Gastrocnemius medialis (tissue), 4 donors: ENCODE results near the gene ADRA2A. TPM values are rescaled to one million over a fixed set of nuclear protein-coding genes. Genes with fewer than 3 reads are reported as not detected.

Source experiments
- ATAC-seq, 2 donors: fragments of 150-250 bp; one replicate each; pipeline ENCODE4 v1.9.1; 2016
- DNase-seq, 2 donors: peaks; one replicate each; pipeline ENCODE4 v3.0.0-alpha.2; 2019
- H3K27ac ChIP-seq, 4 donors: fragments of 200-600 bp; sonication (generic); 1 replicate in 1 of 4; 2 replicates in 3 of 4; pipeline ENCODE4 v1.5.1; 2016 to 2018; ENCODE audit warnings: mild to moderate bottlenecking in 2 of 4, moderate library complexity in 1 of 4
- H3K27me3 ChIP-seq, 3 donors: fragments of 200-600 bp; sonication (generic) in 2 of 3; 1 replicate in 1 of 3; 2 replicates in 2 of 3; pipeline versions ENCODE4 v1.5.1 to v1.6.0; 2016 to 2019; ENCODE audit warnings: mild to moderate bottlenecking in 1 of 3, moderate library complexity in 1 of 3
- H3K36me3 ChIP-seq, 2 donors: fragments of 200-600 bp; sonication (generic) in 1 of 2; one replicate each; pipeline ENCODE4 v1.5.1; 2017 to 2018
- H3K4me1 ChIP-seq, 2 donors: fragments of 200-600 bp; sonication (generic) in 1 of 2; one replicate each; pipeline ENCODE4 v1.5.1; 2016 to 2017; ENCODE audit warnings: mild to moderate bottlenecking in 2 of 2
- H3K4me3 ChIP-seq, 4 donors: fragments of 200-600 bp; sonication (generic) in 3 of 4; 1 replicate in 1 of 4; 2 replicates in 3 of 4; pipeline ENCODE4 v1.5.1; 2016 to 2019; ENCODE audit warnings: mild to moderate bottlenecking in 2 of 4
- H3K9me3 ChIP-seq, 3 donors: fragments of 200-600 bp; sonication (generic) in 2 of 3; 1 replicate in 1 of 3; 2 replicates in 2 of 3; pipeline ENCODE4 v1.5.1; 2016 to 2019
- CTCF ChIP-seq, 5 experiments: fragments of 450-650 bp in 3 of 5; fragments of 200-600 bp in 2 of 5; sonication (generic) in 2 of 5; IDR thresholded peaks in 4 of 5; conservative IDR thresholded peaks in 1 of 5; 1 replicate in 4 of 5; 2 replicates in 1 of 5; pipeline ENCODE4 v1.5.1; 2016 to 2019; ENCODE audit warnings: antibody characterized with exemption in 5 of 5, mild to moderate bottlenecking in 3 of 5, moderate library complexity in 3 of 5
- POLR2A ChIP-seq, 2 donors: fragments of 450-650 bp; IDR thresholded peaks; one replicate each; pipeline ENCODE4 v1.6.1; 2017; ENCODE audit warnings: antibody characterized with exemption in 2 of 2, mild to moderate bottlenecking in 2 of 2, moderate library complexity in 2 of 2
- in situ Hi-C, 4 donors: fragments of 200-750 bp; cut with MboI; loops; one replicate each; pipeline versions ENCODE4 v1.15.0 to v1.8.0; 2017; ENCODE audit warnings: low sequenced_read_pairs in 4 of 4
- intact Hi-C: fragments of 100-400 bp; cut with DNase I; formaldehyde crosslinking; loops from one replicate; pipeline ENCODE4 v1.15.1; 2023; ENCODE audit warnings: low total_unique reads
- total RNA-seq, 4 donors: library from RNA; depleted of rRNA; stranded (reverse); fragments of >200 nt; gene quantifications; one replicate each; pipeline versions ENCODE4 v1.1.0 to v1.2.3, GENCODE V29; 2016

ADRA2A gene
- total RNA-seq, 4 donors from 2014 or later: 0.19 to 0.94 (median 0.36) TPM

- no peaks in the 10 kb centered on the region for H3K9me3 ChIP-seq
- H3K4me1 ChIP-seq: peaks cover 4 to 12% of the 10 kb centered on the region in 2 donors
- intact Hi-C loops (no loop called here), in situ Hi-C loops (no loop called here)
- H3K27me3 ChIP-seq: peaks cover 0 to 4% (median 0%) of the 10 kb centered on the region in 3 donors
- H3K27ac ChIP-seq: no peak overlapping the region
- TF ChIP-seq POLR2A (IDR thresholded peaks at IDR 0.05) (no peak), CTCF (IDR thresholded peaks at IDR 0.05 in 4 of 5, conservative IDR thresholded peaks at IDR 0.05 in 1 of 5) (no peak)
- DNase-seq (peak in 1 of 2 donors; percentile 26), ATAC-seq (peak in 1 of 2 donors; percentile 53)
- H3K4me3 ChIP-seq: peak overlapping the region in 2 of 4 donors; percentile 52 to 55
- H3K36me3 ChIP-seq: no peaks in the 10 kb centered on the region
These were observed 52.5 kb downstream of the ADRA2A start for GRCh38 chr10:111129363-111129762.

- intact Hi-C loops: no loop called here
- no peak overlapping the region for H3K4me3 ChIP-seq
- DNase-seq (no peak), ATAC-seq (no peak)
- peaks cover 0 to 4% (median 0%) of the 10 kb centered on the region in 3 donors for H3K27me3 ChIP-seq
- in situ Hi-C loops: no loop called here
- no peak for TF ChIP-seq POLR2A (IDR thresholded peaks at IDR 0.05)
- no peak for TF ChIP-seq CTCF (IDR thresholded peaks at IDR 0.05 in 4 of 5, conservative IDR thresholded peaks at IDR 0.05 in 1 of 5)
- H3K4me1 ChIP-seq: peaks cover 4 to 12% of the 10 kb centered on the region in 2 donors
- H3K9me3 ChIP-seq: no peaks in the 10 kb centered on the region
- H3K36me3 ChIP-seq: no peaks in the 10 kb centered on the region
- no peak overlapping the region for H3K27ac ChIP-seq
These were observed 53.6 kb downstream of the ADRA2A start for GRCh38 chr10:111130471-111130870.

Other genes with a start within 250 kb of the ADRA2A start
- gene PDCD4, start 205.1 kb upstream of the ADRA2A start, total RNA-seq: 10 to 100 TPM in 1 of 4 donors, 1 to 10 TPM in 3; 6.4 to 15.6 (median 9.8) TPM
- gene BBIP1, start 157.8 kb upstream of the ADRA2A start, total RNA-seq: 10 to 100 TPM in 3 of 4 donors, 1 to 10 TPM in 1; 8.9 to 15.3 (median 11.7) TPM
- gene SHOC2, start 157.4 kb upstream of the ADRA2A start, total RNA-seq: 10 to 100 TPM; 35.3 to 51.5 (median 43.5) TPM